DOHH2 (cell line): ENCODE data around the gene PCDH15.

Source experiments
- CTCF ChIP-seq: fragments of 200-600 bp; sonication (generic); IDR thresholded peaks from one replicate; pipeline ENCODE4 v1.5.1; 2014; ENCODE audit warnings: antibody characterized with exemption, mild to moderate bottlenecking, low read depth, low read length; ENCODE audit not compliant: poor library complexity, severe bottlenecking
- EZH2phosphoT487 ChIP-seq: fragments of 200-600 bp; sonication (generic); IDR thresholded peaks from 2 replicates; pipeline ENCODE4 v1.6.1; 2017; ENCODE audit warnings: borderline replicate concordance, mild to moderate bottlenecking, antibody characterized with exemption, low read length, moderate library complexity, mixed read lengths

GRCh38 chr10:54318470-54318869 is 482.6 kb downstream of the PCDH15 start:
- no peak for TF ChIP-seq CTCF
- TF ChIP-seq EZH2phosphoT487 = no peak
